Esophagus muscularis mucosa (tissue), 4 donors: ENCODE measurements around the gene ABHD12. TPM values are rescaled to one million over a fixed set of nuclear protein-coding genes. Genes with fewer than 3 reads are reported as not detected.

Experiments
- DNase-seq: peaks from one replicate; pipeline ENCODE4 v3.0.0-alpha.2; 2017; ENCODE audit errors: extremely low spot score
- H3K27ac ChIP-seq, 4 donors: fragments of 200-600 bp; sonication (generic); replicated peaks in 1 of 4; 1 replicate in 3 of 4; 2 replicates in 1 of 4; pipeline ENCODE4 v1.5.1; 2016 to 2019; ENCODE audit warnings: mild to moderate bottlenecking in 1 of 4
- H3K27me3 ChIP-seq, 4 donors: fragments of 200-600 bp; sonication (generic); one replicate each; pipeline versions ENCODE4 v1.5.1 to v1.6.0; 2016 to 2019
- H3K36me3 ChIP-seq, 4 donors: fragments of 200-600 bp; sonication (generic); one replicate each; pipeline ENCODE4 v1.5.1; 2016 to 2019
- H3K4me1 ChIP-seq, 4 donors: fragments of 200-600 bp; sonication (generic); one replicate each; pipeline ENCODE4 v1.5.1; 2016 to 2019
- H3K4me3 ChIP-seq, 4 donors: fragments of 200-600 bp; sonication (generic); 1 replicate in 2 of 4; 2 replicates in 2 of 4; pipeline ENCODE4 v1.5.1; 2016 to 2019; ENCODE audit warnings: mild to moderate bottlenecking in 4 of 4, moderate library complexity in 1 of 4
- H3K9me3 ChIP-seq, 4 donors: fragments of 200-600 bp; sonication (generic); 1 replicate in 3 of 4; 2 replicates in 1 of 4; pipeline ENCODE4 v1.5.1; 2016 to 2019
- EP300 ChIP-seq: sonication (generic); formaldehyde crosslinking; IDR thresholded peaks from one replicate; pipeline ENCODE4 v1.6.1; 2017; ENCODE audit warnings: antibody characterized with exemption
- POLR2A ChIP-seq: fragments of 450-650 bp; IDR thresholded peaks from one replicate; pipeline ENCODE4 v1.6.1; 2017; ENCODE audit warnings: antibody characterized with exemption, moderate library complexity, mild to moderate bottlenecking, low read depth
- POLR2AphosphoS5 ChIP-seq, 2 donors: sonication (generic); formaldehyde crosslinking; IDR thresholded peaks; one replicate each; pipeline ENCODE4 v1.6.1; 2017; ENCODE audit warnings: antibody characterized with exemption in 2 of 2
- WGBS: methylation state at CpG from one replicate; pipeline ENCODE4 v1.1.5; 2018; 5-methylcytosine and 5-hydroxymethylcytosine counted together
- intact Hi-C: fragments of 100-400 bp; cut with DNase I; formaldehyde crosslinking; loops from one replicate; pipeline ENCODE4 v1.15.1; 2023
- total RNA-seq, 4 donors: library from RNA; depleted of rRNA; stranded (reverse); fragments of >200 nt; gene quantifications; one replicate each; pipeline versions ENCODE4 v1.1.0 to v1.2.1, GENCODE V29; 2016
- TF ChIP-seq, protein P1 (sequence below), 3 experiments: fragments of 200-600 bp in 2 of 3; fragments of 450-650 bp in 1 of 3; sonication (generic) in 2 of 3; IDR thresholded peaks; one replicate each; pipeline ENCODE4 v1.5.1; 2017 to 2019; ENCODE audit warnings: antibody characterized with exemption in 3 of 3, mild to moderate bottlenecking in 2 of 3, moderate library complexity in 1 of 3

Gene ABHD12
- total RNA-seq, 4 donors from 2014 or later = 27.0 to 41.6 (median 35.4) TPM

DNA sequence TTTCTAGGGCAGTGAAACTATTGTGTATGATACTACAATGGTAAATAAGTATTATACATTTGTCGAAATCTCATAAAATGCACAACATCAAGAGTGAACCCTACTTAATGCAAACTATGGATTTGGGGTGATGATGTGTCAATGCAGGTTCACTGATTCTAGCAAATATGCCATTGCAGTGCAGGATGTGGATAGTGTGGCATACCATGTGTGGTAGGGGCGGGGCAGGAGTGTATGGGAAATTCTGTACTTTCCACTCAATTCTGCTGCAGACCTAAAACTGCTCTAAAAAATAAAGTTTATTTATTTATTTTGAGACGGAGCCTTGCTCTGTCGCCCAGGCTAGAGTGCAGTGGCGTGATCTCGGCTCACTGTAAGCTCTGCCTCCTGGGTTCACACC lies 44.3 kb downstream of the ABHD12 start:
- H3K9me3 ChIP-seq = no peaks in the 10 kb centered on the region
- TF ChIP-seq EP300 (no peak), POLR2AphosphoS5 (IDR thresholded peaks at IDR 0.05) (no peak)
- TF ChIP-seq, protein P1, sequence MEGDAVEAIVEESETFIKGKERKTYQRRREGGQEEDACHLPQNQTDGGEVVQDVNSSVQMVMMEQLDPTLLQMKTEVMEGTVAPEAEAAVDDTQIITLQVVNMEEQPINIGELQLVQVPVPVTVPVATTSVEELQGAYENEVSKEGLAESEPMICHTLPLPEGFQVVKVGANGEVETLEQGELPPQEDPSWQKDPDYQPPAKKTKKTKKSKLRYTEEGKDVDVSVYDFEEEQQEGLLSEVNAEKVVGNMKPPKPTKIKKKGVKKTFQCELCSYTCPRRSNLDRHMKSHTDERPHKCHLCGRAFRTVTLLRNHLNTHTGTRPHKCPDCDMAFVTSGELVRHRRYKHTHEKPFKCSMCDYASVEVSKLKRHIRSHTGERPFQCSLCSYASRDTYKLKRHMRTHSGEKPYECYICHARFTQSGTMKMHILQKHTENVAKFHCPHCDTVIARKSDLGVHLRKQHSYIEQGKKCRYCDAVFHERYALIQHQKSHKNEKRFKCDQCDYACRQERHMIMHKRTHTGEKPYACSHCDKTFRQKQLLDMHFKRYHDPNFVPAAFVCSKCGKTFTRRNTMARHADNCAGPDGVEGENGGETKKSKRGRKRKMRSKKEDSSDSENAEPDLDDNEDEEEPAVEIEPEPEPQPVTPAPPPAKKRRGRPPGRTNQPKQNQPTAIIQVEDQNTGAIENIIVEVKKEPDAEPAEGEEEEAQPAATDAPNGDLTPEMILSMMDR (IDR thresholded peaks at IDR 0.05) = no peak
- no peaks in the 10 kb centered on the region for H3K27me3 ChIP-seq
- H3K27ac ChIP-seq = no peak overlapping the region
- peaks cover 0 to under 1% (median 0%) of the 10 kb centered on the region in 4 donors for H3K4me1 ChIP-seq
- WGBS = 94% methylated on average over 6 of the region's 6 CpGs
- intact Hi-C loops = no loop called here
- DNase-seq = no peak
- H3K4me3 ChIP-seq = no peak overlapping the region
- no peaks in the 10 kb centered on the region for H3K36me3 ChIP-seq

DNA sequence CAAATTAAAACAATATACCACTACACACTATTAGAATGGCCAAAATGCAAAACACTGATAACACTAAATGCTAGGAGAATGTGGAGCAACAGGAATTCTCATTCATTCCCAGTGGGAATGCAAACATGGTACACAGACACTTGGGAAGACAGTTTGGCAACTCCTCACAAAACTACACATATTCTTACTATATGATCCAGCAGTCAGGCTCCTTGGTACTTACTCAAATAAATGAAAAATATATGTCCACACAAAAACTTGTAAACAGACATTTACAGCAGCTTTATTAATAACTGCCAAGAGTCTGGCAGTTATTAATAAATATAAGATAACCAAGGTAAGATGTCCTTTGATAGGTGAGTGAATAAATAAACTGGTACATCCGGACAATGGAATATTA lies 44.9 kb downstream of the ABHD12 start:
- WGBS = 86% methylated on average over 1 of the region's 1 CpG
- no peak for DNase-seq
- TF ChIP-seq EP300 (no peak), POLR2AphosphoS5 (IDR thresholded peaks at IDR 0.05) (no peak), POLR2A (no peak)
- TF ChIP-seq, protein P1 (IDR thresholded peaks at IDR 0.05) = no peak
- peaks cover 0 to 4% (median 0%) of the 10 kb centered on the region in 4 donors for H3K4me1 ChIP-seq
- intact Hi-C loops = no loop called here
- no peaks in the 10 kb centered on the region for H3K27me3 ChIP-seq
- no peak overlapping the region for H3K4me3 ChIP-seq
- H3K27ac ChIP-seq = no peak overlapping the region
- H3K36me3 ChIP-seq = no peaks in the 10 kb centered on the region
- no peaks in the 10 kb centered on the region for H3K9me3 ChIP-seq

DNA sequence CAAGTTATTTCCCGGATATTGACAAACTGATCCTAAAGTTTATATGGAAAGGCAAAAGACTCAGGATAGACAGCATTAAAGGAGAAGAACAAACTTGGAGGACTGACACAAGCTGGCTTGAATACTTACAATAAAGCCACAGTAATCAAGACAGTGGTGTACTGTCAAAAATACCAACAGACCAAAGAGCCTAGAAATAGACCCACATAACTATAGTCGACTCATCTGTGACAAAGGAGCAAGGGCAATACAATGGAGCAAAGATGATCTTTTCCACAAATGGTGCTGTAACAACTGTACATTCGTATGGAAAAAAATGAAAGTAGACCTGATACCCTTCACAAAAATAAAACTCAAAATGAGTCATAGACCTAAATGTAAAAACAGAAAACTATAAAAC lies 46.0 kb downstream of the ABHD12 start:
- Histone ChIP-seq H3K9me3 (no peaks in the 10 kb centered on the region), H3K27me3 (no peaks in the 10 kb centered on the region), H3K27ac (no peak overlapping the region), H3K4me1 (peaks cover 0 to 4% (median 0%) of the 10 kb centered on the region in 4 donors), H3K36me3 (no peaks in the 10 kb centered on the region), H3K4me3 (no peak overlapping the region)
- no peak for TF ChIP-seq POLR2A
- no peak for DNase-seq
- intact Hi-C loops = no loop called here
- 94% methylated on average over 3 of the region's 3 CpGs for WGBS

DNA sequence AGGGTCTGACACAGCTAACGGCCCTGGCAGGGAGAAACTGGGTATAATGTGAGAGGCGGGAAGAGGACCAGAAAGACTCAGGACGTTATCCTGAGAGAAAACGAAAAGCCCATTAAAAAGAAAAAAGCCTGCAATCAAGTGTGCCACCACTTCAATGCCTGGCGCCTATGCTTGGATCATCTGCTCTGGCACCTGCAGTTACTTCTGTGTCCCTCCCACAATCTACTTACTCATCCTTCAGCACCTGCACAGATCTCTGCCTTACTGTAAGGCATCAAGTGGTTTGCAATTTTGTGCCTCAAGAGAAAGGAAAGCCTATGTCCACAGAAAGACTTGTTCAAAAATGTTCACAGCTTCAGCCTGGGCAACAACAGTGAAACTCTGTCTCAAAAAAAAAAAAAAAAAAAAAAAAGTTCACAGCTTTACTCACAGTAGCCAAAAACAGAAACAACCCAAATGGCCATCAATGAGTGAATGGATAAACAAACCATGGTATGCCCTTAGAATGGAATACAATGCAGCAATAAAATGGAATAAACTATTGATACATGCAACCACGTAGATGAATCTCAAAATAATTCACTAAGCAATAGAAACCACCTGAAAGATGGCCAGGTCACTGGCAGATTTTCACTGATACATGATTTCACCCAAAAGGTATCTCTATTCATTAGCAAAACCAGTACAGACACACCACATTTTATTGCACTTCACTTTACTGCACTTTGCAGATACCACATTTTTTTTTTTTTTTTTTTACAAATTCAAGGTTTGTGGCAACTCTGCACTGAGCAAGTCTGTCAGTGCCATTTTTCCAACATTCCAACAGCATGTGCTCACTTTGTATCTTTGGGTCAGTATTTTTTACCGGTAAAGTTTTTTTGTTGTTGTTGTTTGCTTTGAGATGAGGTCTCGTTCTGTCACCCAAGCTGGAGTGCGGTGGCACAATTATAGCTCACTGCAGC lies 48.6 kb downstream of the ABHD12 start:
- Histone ChIP-seq H3K27me3 (no peaks in the 10 kb centered on the region), H3K4me3 (no peak overlapping the region), H3K36me3 (peaks cover 0 to 10% (median 7%) of the 10 kb centered on the region in 4 donors), H3K9me3 (no peaks in the 10 kb centered on the region), H3K27ac (no peak overlapping the region), H3K4me1 (peaks cover 0 to 4% (median 0%) of the 10 kb centered on the region in 4 donors)
- no peak for DNase-seq
- intact Hi-C loops = no loop called here
- 94% methylated on average over 9 of the region's 9 CpGs for WGBS
- no peak for TF ChIP-seq EP300
- no peak for TF ChIP-seq POLR2AphosphoS5 (IDR thresholded peaks at IDR 0.05)
- TF ChIP-seq POLR2A = no peak

DNA sequence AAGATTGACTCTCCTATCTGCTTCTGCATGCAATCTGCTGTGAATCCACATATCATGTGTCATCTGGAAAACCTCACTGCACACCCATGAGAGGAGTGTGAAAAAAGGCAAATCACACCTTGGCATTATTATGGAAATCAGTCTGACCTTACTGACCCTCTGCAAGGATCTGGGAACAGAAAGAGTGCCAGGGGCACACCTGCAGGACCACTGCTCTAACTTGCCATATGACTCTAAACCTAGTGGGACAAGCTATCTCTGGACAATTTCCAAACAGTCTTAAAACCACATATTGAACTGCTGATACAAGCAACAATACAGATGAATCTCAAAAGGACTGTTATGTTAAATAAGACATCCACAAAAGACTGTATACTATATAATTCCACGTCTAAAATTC lies 50.3 kb downstream of the ABHD12 start:
- Histone ChIP-seq H3K27me3 (no peaks in the 10 kb centered on the region), H3K36me3 (peaks cover 0 to 10% (median 10%) of the 10 kb centered on the region in 4 donors), H3K9me3 (no peaks in the 10 kb centered on the region), H3K4me3 (no peak overlapping the region), H3K4me1 (peaks cover 0 to 4% (median 0%) of the 10 kb centered on the region in 4 donors), H3K27ac (no peak overlapping the region)
- WGBS = 41% methylated on average over 1 of the region's 1 CpG
- intact Hi-C loops = no loop called here
- no peak for TF ChIP-seq POLR2A
- no peak for DNase-seq

DNA sequence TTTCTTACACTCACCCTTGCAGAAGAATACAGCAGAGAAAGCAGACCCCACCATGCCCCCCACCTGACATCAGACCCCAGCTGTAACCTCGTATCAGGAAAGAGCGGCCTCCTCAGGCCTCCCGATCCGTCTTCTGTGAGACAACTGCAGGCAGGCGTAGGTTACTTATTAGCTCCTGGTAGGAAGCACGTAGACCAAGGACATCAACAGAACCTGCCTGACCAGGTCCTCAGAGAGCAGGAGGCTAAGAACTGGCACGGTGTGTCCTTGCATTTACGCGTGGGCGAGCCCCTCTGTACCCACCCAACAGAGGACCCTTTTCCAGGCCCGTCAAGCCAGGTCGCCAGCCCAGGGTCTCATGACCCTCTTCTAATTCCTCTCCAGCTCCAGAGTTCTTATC lies 51.0 kb downstream of the ABHD12 start:
- DNase-seq = no peak
- no peak for TF ChIP-seq EP300
- TF ChIP-seq POLR2AphosphoS5 (IDR thresholded peaks at IDR 0.05) = no peak
- TF ChIP-seq POLR2A = no peak
- TF ChIP-seq, protein P1 (IDR thresholded peaks at IDR 0.05) = no peak
- Histone ChIP-seq H3K4me3 (no peak overlapping the region), H3K36me3 (peaks cover 0 to 10% (median 10%) of the 10 kb centered on the region in 4 donors), H3K27ac (no peak overlapping the region), H3K9me3 (no peaks in the 10 kb centered on the region), H3K4me1 (peaks cover 0 to 4% (median 0%) of the 10 kb centered on the region in 4 donors), H3K27me3 (no peaks in the 10 kb centered on the region)
- intact Hi-C loops = no loop called here
- 96% methylated on average over 12 of the region's 12 CpGs for WGBS
